H9 (cell line): ENCODE results near the gene SAMD15. TPM values are rescaled to one million over a fixed set of nuclear protein-coding genes. Genes with fewer than 3 reads are reported as not detected.

Experiments used
- DNase-seq: peaks from one replicate; pipeline ENCODE4 v3.0.0-alpha.2; 2017
- H2AFZ ChIP-seq: one replicate; pipeline ENCODE4 v1.6.1; 2013; ENCODE audit warnings: mild to moderate bottlenecking, low read length, control low read depth, moderate library complexity
- H2AK5ac ChIP-seq: 2 replicates; pipeline ENCODE4 v1.6.1; 2013; ENCODE audit warnings: low read length, control low read depth, mixed read lengths; ENCODE audit not compliant: insufficient read length
- H2BK120ac ChIP-seq: one replicate; pipeline ENCODE4 v1.6.1; 2013; ENCODE audit warnings: low read depth, mild to moderate bottlenecking, low read length, control low read depth, inconsistent platforms; ENCODE audit not compliant: poor library complexity, severe bottlenecking
- H2BK12ac ChIP-seq: 2 replicates; pipeline ENCODE4 v1.6.1; 2013; ENCODE audit warnings: low read length, control low read depth, mixed read lengths, low read depth; ENCODE audit not compliant: insufficient read length
- H2BK15ac ChIP-seq: 2 replicates; pipeline ENCODE4 v1.6.1; 2013; ENCODE audit warnings: low read depth, low read length, control low read depth
- H2BK20ac ChIP-seq: one replicate; pipeline ENCODE4 v1.6.1; 2013; ENCODE audit warnings: low read depth, mild to moderate bottlenecking, low read length, control low read depth, inconsistent platforms; ENCODE audit not compliant: poor library complexity, severe bottlenecking
- H2BK5ac ChIP-seq: 2 replicates; pipeline ENCODE4 v1.6.1; 2013; ENCODE audit warnings: low read length, control low read depth, mixed read lengths; ENCODE audit not compliant: insufficient read length
- H3K14ac ChIP-seq: 2 replicates; pipeline ENCODE4 v1.6.1; 2013; ENCODE audit warnings: low read length, control low read depth; ENCODE audit not compliant: insufficient read depth
- H3K18ac ChIP-seq: 2 replicates; pipeline ENCODE4 v1.6.1; 2013; ENCODE audit warnings: low read depth, mild to moderate bottlenecking, mixed read lengths, low read length, control low read depth; ENCODE audit not compliant: insufficient read length
- H3K23ac ChIP-seq: 2 replicates; pipeline ENCODE4 v1.6.1; 2013; ENCODE audit warnings: low read length, control low read depth, mixed read lengths, low read depth; ENCODE audit not compliant: insufficient read length
- H3K23me2 ChIP-seq: 2 replicates; pipeline ENCODE4 v1.6.1; 2013; ENCODE audit warnings: low read depth, mild to moderate bottlenecking, mixed read lengths, low read length, control low read depth; ENCODE audit not compliant: insufficient read length, poor library complexity, severe bottlenecking
- H3K27ac ChIP-seq: 2 replicates; pipeline ENCODE4 v1.5.1; 2013; ENCODE audit warnings: low read length, control low read depth, mixed read lengths, low read depth; ENCODE audit not compliant: insufficient read length
- H3K27me3 ChIP-seq: 2 replicates; pipeline ENCODE4 v1.6.1; 2013; ENCODE audit warnings: low read length, control low read depth, inconsistent platforms; ENCODE audit not compliant: insufficient read depth
- H3K4ac ChIP-seq: 2 replicates; pipeline ENCODE4 v1.6.1; 2013; ENCODE audit warnings: low read depth, mild to moderate bottlenecking, control low read depth, inconsistent platforms, low read length, moderate library complexity
- H3K4me1 ChIP-seq: 2 replicates; pipeline ENCODE4 v1.6.1; 2013; ENCODE audit warnings: low read length, control low read depth, inconsistent platforms; ENCODE audit not compliant: insufficient read depth
- H3K4me2 ChIP-seq: 2 replicates; pipeline ENCODE4 v1.6.1; 2013; ENCODE audit warnings: low read length, control low read depth, mixed read lengths; ENCODE audit not compliant: insufficient read length, insufficient read depth
- H3K56ac ChIP-seq: 2 replicates; pipeline ENCODE4 v1.6.1; 2013; ENCODE audit warnings: low read depth, mild to moderate bottlenecking, mixed read lengths, low read length, control low read depth; ENCODE audit not compliant: insufficient read length
- H3K79me1 ChIP-seq: 2 replicates; pipeline ENCODE4 v1.6.1; 2013; ENCODE audit warnings: low read depth, mild to moderate bottlenecking, moderate library complexity, low read length, control low read depth, inconsistent platforms; ENCODE audit not compliant: insufficient read depth, poor library complexity, severe bottlenecking
- H3K79me2 ChIP-seq: 2 replicates; pipeline ENCODE4 v1.6.1; 2013; ENCODE audit warnings: low read length, control low read depth, inconsistent platforms; ENCODE audit not compliant: insufficient read depth
- H3K9ac ChIP-seq: 2 replicates; pipeline ENCODE4 v1.6.1; 2013; ENCODE audit warnings: low read length, control low read depth, mixed read lengths; ENCODE audit not compliant: insufficient read length; ENCODE audit errors: extremely low read depth
- H3K9me3 ChIP-seq: one replicate; pipeline ENCODE4 v1.6.1; 2013; ENCODE audit warnings: low read depth, low read length, inconsistent platforms; ENCODE audit not compliant: control insufficient read depth
- H3T11ph ChIP-seq: one replicate; pipeline ENCODE4 v1.6.1; 2013; ENCODE audit warnings: mild to moderate bottlenecking, low read length, control low read depth, inconsistent platforms
- H4K20me1 ChIP-seq: one replicate; pipeline ENCODE4 v1.6.1; 2013; ENCODE audit not compliant: control insufficient read depth, insufficient read length, insufficient read depth
- H4K5ac ChIP-seq: 2 replicates; pipeline ENCODE4 v1.6.1; 2013; ENCODE audit warnings: low read depth, mild to moderate bottlenecking, mixed read lengths, low read length, control low read depth; ENCODE audit not compliant: insufficient read length
- H4K8ac ChIP-seq: replicated peaks from 2 replicates; pipeline ENCODE4 v1.6.1; 2013; ENCODE audit warnings: low read length, control low read depth, mixed read lengths, low read depth; ENCODE audit not compliant: insufficient read length
- H4K91ac ChIP-seq: 2 replicates; pipeline ENCODE4 v1.6.1; 2013; ENCODE audit warnings: low read depth, mild to moderate bottlenecking, moderate library complexity, mixed read lengths, low read length, control low read depth; ENCODE audit not compliant: insufficient read length
- H3K27ac Mint-ChIP-seq, 3 experiments: 2 replicates in 2 of 3; 3 replicates in 1 of 3; pipeline ENCODE4 v1.8.0; 2020 to 2021; ENCODE audit warnings: mixed read lengths in 3 of 3, mild to moderate bottlenecking in 1 of 3, moderate library complexity in 1 of 3
- H3K27me3 Mint-ChIP-seq: 2 replicates; pipeline ENCODE4 v1.8.0; 2021; ENCODE audit warnings: low read depth, mild to moderate bottlenecking, moderate library complexity, mixed read lengths
- H3K36me3 Mint-ChIP-seq, 3 experiments: 2 replicates in 2 of 3; 3 replicates in 1 of 3; pipeline ENCODE4 v1.8.0; 2020 to 2021; ENCODE audit warnings: low read depth in 3 of 3, mixed read lengths in 3 of 3; ENCODE audit not compliant: insufficient read depth in 1 of 3
- H3K4me1 Mint-ChIP-seq, 2 experiments: 2 replicates each; pipeline ENCODE4 v1.8.0; 2020; ENCODE audit warnings: mixed read lengths in 2 of 2
- H3K4me3 Mint-ChIP-seq, 2 experiments: 2 replicates in 1 of 2; 3 replicates in 1 of 2; pipeline ENCODE4 v1.8.0; 2020 to 2021; ENCODE audit warnings: mild to moderate bottlenecking in 2 of 2, mixed read lengths in 2 of 2, moderate library complexity in 1 of 2
- H3K9me3 Mint-ChIP-seq, 2 experiments: 2 replicates in 1 of 2; 3 replicates in 1 of 2; pipeline ENCODE4 v1.8.0; 2020; ENCODE audit warnings: mild to moderate bottlenecking in 2 of 2, mixed read lengths in 2 of 2, moderate library complexity in 1 of 2
- WGBS: extraction: QIAGEN DNeasy Blood & Tissue Kit; methylation state at CpG from one replicate; pipeline ENCODE4 v1.1.7; 2013; ENCODE audit warnings: missing lambda C conversion rate, low lambda C conversion rate, mixed read lengths; ENCODE audit not compliant: insufficient read length; ENCODE audit errors: extremely low coverage; 5-methylcytosine and 5-hydroxymethylcytosine counted together
- total RNA-seq: library from RNA; stranded (reverse); gene quantifications from 2 replicates; pipeline ENCODE4 v1.2.1, GENCODE V29; 2021
- TF ChIP-seq, protein P1 (sequence below): fragments of 200-600 bp; sonication (generic); conservative IDR thresholded peaks from 3 replicates; pipeline ENCODE4 v1.8.0; 2021; ENCODE audit warnings: antibody characterized with exemption, mild to moderate bottlenecking

SAMD15 gene
- total RNA-seq, 1 experiment from 2014 or later = 1.1 TPM

DNA sequence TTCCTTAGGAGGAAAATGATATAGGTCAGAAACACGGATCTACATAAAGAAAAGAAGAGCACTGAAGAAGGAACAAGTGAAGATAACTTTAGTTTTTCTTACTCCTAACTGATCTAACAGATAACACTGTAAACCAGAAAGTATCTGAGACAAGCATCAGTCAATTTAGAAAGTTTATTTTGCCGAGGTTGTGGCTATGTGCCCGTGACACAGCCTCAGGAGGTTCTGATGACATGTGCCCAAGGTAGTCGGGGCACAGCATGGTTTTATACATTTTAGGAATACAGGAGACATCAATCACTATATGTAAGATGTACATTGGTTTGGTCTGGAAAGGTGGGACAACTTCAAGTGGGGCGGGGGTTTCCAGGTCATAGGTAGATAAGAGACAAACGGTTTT is 23.0 kb downstream of the SAMD15 start:
- Histone ChIP-seq H2BK20ac (no peak overlapping the region), H4K5ac (no peak overlapping the region), H3K4me1 (no peaks in the 10 kb centered on the region), H3K23me2 (no peaks in the 10 kb centered on the region), H2BK120ac (no peak overlapping the region), H3K27me3 (no peaks in the 10 kb centered on the region), H3K14ac (no peak overlapping the region), H3K79me2 (no peaks in the 10 kb centered on the region), H3K4me2 (no peak overlapping the region), H2AFZ (no peak overlapping the region), H2BK5ac (no peak overlapping the region), H3K23ac (no peak overlapping the region), H3K79me1 (no peaks in the 10 kb centered on the region), H4K20me1 (no peaks in the 10 kb centered on the region), H3K9me3 (no peaks in the 10 kb centered on the region), H2BK12ac (no peak overlapping the region), H4K8ac (no peak overlapping the region), H4K91ac (no peak overlapping the region), H2BK15ac (no peak overlapping the region), H3K56ac (no peak overlapping the region), H3T11ph (no peak overlapping the region), H3K18ac (no peak overlapping the region), H2AK5ac (no peak overlapping the region), H3K4ac (no peak overlapping the region), H3K27ac (no peak overlapping the region), H3K9ac (no peak overlapping the region)
- no peak overlapping the region for H3K4me3 Mint-ChIP-seq
- TF ChIP-seq, protein P1, sequence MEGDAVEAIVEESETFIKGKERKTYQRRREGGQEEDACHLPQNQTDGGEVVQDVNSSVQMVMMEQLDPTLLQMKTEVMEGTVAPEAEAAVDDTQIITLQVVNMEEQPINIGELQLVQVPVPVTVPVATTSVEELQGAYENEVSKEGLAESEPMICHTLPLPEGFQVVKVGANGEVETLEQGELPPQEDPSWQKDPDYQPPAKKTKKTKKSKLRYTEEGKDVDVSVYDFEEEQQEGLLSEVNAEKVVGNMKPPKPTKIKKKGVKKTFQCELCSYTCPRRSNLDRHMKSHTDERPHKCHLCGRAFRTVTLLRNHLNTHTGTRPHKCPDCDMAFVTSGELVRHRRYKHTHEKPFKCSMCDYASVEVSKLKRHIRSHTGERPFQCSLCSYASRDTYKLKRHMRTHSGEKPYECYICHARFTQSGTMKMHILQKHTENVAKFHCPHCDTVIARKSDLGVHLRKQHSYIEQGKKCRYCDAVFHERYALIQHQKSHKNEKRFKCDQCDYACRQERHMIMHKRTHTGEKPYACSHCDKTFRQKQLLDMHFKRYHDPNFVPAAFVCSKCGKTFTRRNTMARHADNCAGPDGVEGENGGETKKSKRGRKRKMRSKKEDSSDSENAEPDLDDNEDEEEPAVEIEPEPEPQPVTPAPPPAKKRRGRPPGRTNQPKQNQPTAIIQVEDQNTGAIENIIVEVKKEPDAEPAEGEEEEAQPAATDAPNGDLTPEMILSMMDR = no peak
- peaks cover 0 to 7% (median 5%) of the 10 kb centered on the region in 3 experiments; a peak in 4 of 7 replicates for H3K36me3 Mint-ChIP-seq
- no peak overlapping the region for H3K27ac Mint-ChIP-seq
- WGBS = no CpG with 5 or more reads among the region's 6 CpGs
- no peaks in the 10 kb centered on the region for H3K27me3 Mint-ChIP-seq
- H3K9me3 Mint-ChIP-seq = peaks cover 4 to 6% of the 10 kb centered on the region in 2 experiments; a peak in 4 of 5 replicates
- no peaks in the 10 kb centered on the region for H3K4me1 Mint-ChIP-seq
- no peak for DNase-seq
